Forelimb muscle (tissue), 1 donor: ENCODE measurements around the gene FMO4. TPM values are rescaled to one million over a fixed set of nuclear protein-coding genes. Genes with fewer than 3 reads are reported as not detected.
"Not testable (repeated sequence)": the region's sequence is repeated elsewhere in the genome, so short reads cannot be mapped to it uniquely, and the experiment has no call there.

Source experiments
- DNase-seq: peaks from one replicate; pipeline ENCODE4 v3.0.0-alpha.2; 2013; ENCODE audit warnings: low read depth
- polyA plus RNA-seq: library from polyadenylated mRNA; unstranded; fragments of 120-200 nt; gene quantifications from one replicate; pipeline ENCODE4 v1.2.1, GENCODE V29; 2013; ENCODE audit not compliant: insufficient read length

Gene FMO4
- polyA plus RNA-seq = 4.0 TPM

GRCh38 chr1:171313835-171314320, at the start of gene FMO4:
Gene FMO4, plus strand, starts transcription at chr1:171314183. Its CDS starts 5,643 bp downstream, at chr1:171319826.
- DNase-seq = peak; percentile 100

GRCh38 chr1:171265686-171266085, 48.3 kb upstream of the FMO4 start:
- no peak for DNase-seq

GRCh38 chr1:171266930-171267329, 47.1 kb upstream of the FMO4 start:
- DNase-seq = no peak

GRCh38 chr1:171267391-171267790, 46.6 kb upstream of the FMO4 start:
- DNase-seq = peak; percentile 49

GRCh38 chr1:171270806-171271205, 43.2 kb upstream of the FMO4 start:
- DNase-seq = no peak

- no peak for DNase-seq
Observed at GRCh38 chr1:171277534-171277933, 36.4 kb upstream of the FMO4 start.

GRCh38 chr1:171279234-171279633, 34.7 kb upstream of the FMO4 start:
- DNase-seq = no peak

- DNase-seq = no peak
Observed at GRCh38 chr1:171279678-171280077, 34.3 kb upstream of the FMO4 start.

GRCh38 chr1:171280599-171280998, 33.4 kb upstream of the FMO4 start:
- DNase-seq = no peak

GRCh38 chr1:171286032-171286705, 27.8 kb upstream of the FMO4 start:
- DNase-seq = no peak

- DNase-seq = no peak
Observed at GRCh38 chr1:171290621-171291020, 23.4 kb upstream of the FMO4 start.

- DNase-seq = no peak
Observed at GRCh38 chr1:171292799-171293198, 21.2 kb upstream of the FMO4 start.

GRCh38 chr1:171295383-171295782, 18.6 kb upstream of the FMO4 start:
- not testable (repeated sequence) for DNase-seq

- DNase-seq = no peak
Observed at GRCh38 chr1:171295821-171296220, 18.2 kb upstream of the FMO4 start.

GRCh38 chr1:171296897-171297296, 17.1 kb upstream of the FMO4 start:
- DNase-seq = no peak

- no peak for DNase-seq
Observed at GRCh38 chr1:171298696-171299095, 15.3 kb upstream of the FMO4 start.

GRCh38 chr1:171299342-171299741, 14.6 kb upstream of the FMO4 start:
- no peak for DNase-seq

GRCh38 chr1:171300401-171300800, 13.6 kb upstream of the FMO4 start:
- no peak for DNase-seq

- no peak for DNase-seq
Observed at GRCh38 chr1:171310661-171311087, 3.3 kb upstream of the FMO4 start.

- DNase-seq = no peak
Observed at GRCh38 chr1:171311771-171312558, 2.0 kb upstream of the FMO4 start.

- DNase-seq = no peak
Observed at GRCh38 chr1:171313319-171313834, 606 bp upstream of the FMO4 start.

- DNase-seq = no peak
Observed at GRCh38 chr1:171329251-171329650, 15.3 kb downstream of the FMO4 start.
